HEK293T (cell line): ENCODE measurements around the gene EPHX1.

ENCODE experiments used
- BHLHE40 ChIP-seq: fragments of 450-650 bp; IDR thresholded peaks from 2 replicates; pipeline ENCODE4 v1.6.1; 2016; ENCODE audit warnings: mild to moderate bottlenecking, moderate library complexity, borderline replicate concordance
- FOXA1 ChIP-seq: fragments of 450-650 bp; IDR thresholded peaks from 2 replicates; pipeline ENCODE4 v1.6.1; 2016; ENCODE audit warnings: mild to moderate bottlenecking
- FOXK2 ChIP-seq: fragments of 450-650 bp; IDR thresholded peaks from 2 replicates; pipeline ENCODE4 v1.6.1; 2016; ENCODE audit warnings: mild to moderate bottlenecking
- FOXM1 ChIP-seq: fragments of 450-650 bp; IDR thresholded peaks from 2 replicates; pipeline ENCODE4 v1.6.1; 2017; ENCODE audit warnings: mild to moderate bottlenecking, borderline replicate concordance
- HDGF ChIP-seq: fragments of 450-650 bp; IDR thresholded peaks from 2 replicates; pipeline ENCODE4 v1.6.1; 2017; ENCODE audit warnings: antibody characterized with exemption, borderline replicate concordance
- SP1 ChIP-seq: fragments of 450-650 bp; IDR thresholded peaks from 2 replicates; pipeline ENCODE4 v1.6.1; 2017
- SUZ12 ChIP-seq: fragments of 450-650 bp; IDR thresholded peaks from 2 replicates; pipeline ENCODE4 v1.6.1; 2016; ENCODE audit warnings: mild to moderate bottlenecking
- TARDBP ChIP-seq: fragments of 450-650 bp; IDR thresholded peaks from 2 replicates; pipeline ENCODE4 v1.6.1; 2016
- ZNF384 ChIP-seq: fragments of 450-650 bp; IDR thresholded peaks from 2 replicates; pipeline ENCODE4 v1.6.1; 2016
- TF ChIP-seq, protein P1 (sequence below): fragments of 450-650 bp; IDR thresholded peaks from 2 replicates; pipeline ENCODE4 v1.6.1; 2016

GRCh38 chr1:225767634-225768540, 42.0 kb upstream of the EPHX1 start:
- TF ChIP-seq BHLHE40 (no peak), SUZ12 (no peak), ZNF384 (no peak), TARDBP (no peak), HDGF (no peak), FOXK2 (no peak), SP1 (no peak), FOXM1 (no peak), FOXA1 (no peak)
- TF ChIP-seq, protein P1, sequence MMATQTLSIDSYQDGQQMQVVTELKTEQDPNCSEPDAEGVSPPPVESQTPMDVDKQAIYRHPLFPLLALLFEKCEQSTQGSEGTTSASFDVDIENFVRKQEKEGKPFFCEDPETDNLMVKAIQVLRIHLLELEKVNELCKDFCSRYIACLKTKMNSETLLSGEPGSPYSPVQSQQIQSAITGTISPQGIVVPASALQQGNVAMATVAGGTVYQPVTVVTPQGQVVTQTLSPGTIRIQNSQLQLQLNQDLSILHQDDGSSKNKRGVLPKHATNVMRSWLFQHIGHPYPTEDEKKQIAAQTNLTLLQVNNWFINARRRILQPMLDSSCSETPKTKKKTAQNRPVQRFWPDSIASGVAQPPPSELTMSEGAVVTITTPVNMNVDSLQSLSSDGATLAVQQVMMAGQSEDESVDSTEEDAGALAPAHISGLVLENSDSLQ, result no peak
